Uterus (tissue), 2 donors: ENCODE data around the gene TCAP.

Experiments used
- CTCF ChIP-seq, 4 experiments: fragments of 200-600 bp in 2 of 4; fragments of 450-650 bp in 2 of 4; sonication (generic) in 2 of 4; IDR thresholded peaks; one replicate each; pipeline ENCODE4 v1.5.1; 2016 to 2019; ENCODE audit warnings: antibody characterized with exemption in 4 of 4, mild to moderate bottlenecking in 2 of 4, moderate library complexity in 1 of 4
- POLR2A ChIP-seq, 2 donors: fragments of 450-650 bp; IDR thresholded peaks; one replicate each; pipeline ENCODE4 v1.6.1; 2016; ENCODE audit warnings: antibody characterized with exemption in 2 of 2, mild to moderate bottlenecking in 1 of 2, moderate library complexity in 1 of 2

GRCh38 chr17:39701012-39701783, 36.0 kb downstream of the TCAP start:
- no peak for TF ChIP-seq CTCF (IDR thresholded peaks at IDR 0.05)
- no peak for TF ChIP-seq POLR2A (IDR thresholded peaks at IDR 0.05)
